HCT116 (cell line): Measurements from ENCODE around the gene PODN.

Source experiments
- EZH2phosphoT487 ChIP-seq: fragments of 200-600 bp; IDR thresholded peaks from 2 replicates; pipeline ENCODE4 v1.6.1; 2018; ENCODE audit warnings: antibody characterized with exemption, borderline replicate concordance
- JUND ChIP-seq: IDR thresholded peaks from 2 replicates; pipeline ENCODE4 v1.6.1; 2012
- POLR2A ChIP-seq: IDR thresholded peaks from 2 replicates; pipeline ENCODE4 v1.7.0; 2011; ENCODE audit warnings: borderline replicate concordance; ENCODE audit not compliant: insufficient read depth, insufficient read length; ENCODE audit errors: extremely low read depth
- RAD21 ChIP-seq: IDR thresholded peaks from 2 replicates; pipeline ENCODE4 v1.6.1; 2012; ENCODE audit warnings: low read depth, mild to moderate bottlenecking
- SIN3A ChIP-seq: IDR thresholded peaks from 2 replicates; pipeline ENCODE4 v1.6.1; 2012; ENCODE audit warnings: low read depth
- ZNF274 ChIP-seq: fragments of 200-500 bp; sonication (Bioruptor generic); IDR thresholded peaks from 2 replicates; pipeline ENCODE4 v1.6.1; 2014; ENCODE audit warnings: mild to moderate bottlenecking, low read depth, low read length, inconsistent platforms
- TF ChIP-seq, protein P1 (sequence below), 3 experiments: fragments of 200-600 bp in 1 of 3; sonication (generic) in 1 of 3; IDR thresholded peaks in 2 of 3; conservative IDR thresholded peaks in 1 of 3; 2 replicates each; pipeline ENCODE4 v1.5.1; 2012 to 2017; ENCODE audit warnings: low read depth in 2 of 3, low read length in 2 of 3, antibody characterized with exemption in 1 of 3, borderline replicate concordance in 1 of 3, control low read depth in 1 of 3, mild to moderate bottlenecking in 1 of 3, mixed read lengths in 1 of 3, mixed run types in 1 of 3, moderate library complexity in 1 of 3; ENCODE audit not compliant: insufficient read depth in 1 of 3
- TF ChIP-seq, protein P2 (sequence below): IDR thresholded peaks from 2 replicates; pipeline ENCODE4 v1.6.1; 2012

DNA sequence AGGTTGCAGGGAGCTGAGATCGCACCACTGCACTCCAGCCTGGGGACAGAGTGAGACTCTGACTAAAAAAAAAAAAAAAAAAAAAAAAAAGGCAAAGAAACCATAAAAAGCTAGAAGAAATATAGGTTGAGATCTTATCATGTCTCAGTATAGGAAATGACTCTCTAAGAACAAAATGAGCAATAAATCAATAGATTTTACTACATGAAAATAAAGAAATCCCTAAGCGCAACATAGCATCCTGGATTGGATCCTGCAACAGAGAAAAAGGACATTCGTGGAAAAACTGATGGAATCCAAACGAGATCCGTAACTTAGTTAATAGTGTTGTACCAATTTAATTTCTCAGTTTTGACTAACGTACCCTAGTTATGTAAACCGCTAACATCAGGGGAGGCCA is 45.1 kb downstream of the PODN start:
- TF ChIP-seq, protein P1, sequence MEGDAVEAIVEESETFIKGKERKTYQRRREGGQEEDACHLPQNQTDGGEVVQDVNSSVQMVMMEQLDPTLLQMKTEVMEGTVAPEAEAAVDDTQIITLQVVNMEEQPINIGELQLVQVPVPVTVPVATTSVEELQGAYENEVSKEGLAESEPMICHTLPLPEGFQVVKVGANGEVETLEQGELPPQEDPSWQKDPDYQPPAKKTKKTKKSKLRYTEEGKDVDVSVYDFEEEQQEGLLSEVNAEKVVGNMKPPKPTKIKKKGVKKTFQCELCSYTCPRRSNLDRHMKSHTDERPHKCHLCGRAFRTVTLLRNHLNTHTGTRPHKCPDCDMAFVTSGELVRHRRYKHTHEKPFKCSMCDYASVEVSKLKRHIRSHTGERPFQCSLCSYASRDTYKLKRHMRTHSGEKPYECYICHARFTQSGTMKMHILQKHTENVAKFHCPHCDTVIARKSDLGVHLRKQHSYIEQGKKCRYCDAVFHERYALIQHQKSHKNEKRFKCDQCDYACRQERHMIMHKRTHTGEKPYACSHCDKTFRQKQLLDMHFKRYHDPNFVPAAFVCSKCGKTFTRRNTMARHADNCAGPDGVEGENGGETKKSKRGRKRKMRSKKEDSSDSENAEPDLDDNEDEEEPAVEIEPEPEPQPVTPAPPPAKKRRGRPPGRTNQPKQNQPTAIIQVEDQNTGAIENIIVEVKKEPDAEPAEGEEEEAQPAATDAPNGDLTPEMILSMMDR (IDR thresholded peaks at IDR 0.05 in 2 of 3, conservative IDR thresholded peaks at IDR 0.05 in 1 of 3; ENCODE audit: borderline replicate concordance in 1 of 3, insufficient read depth in 1 of 3, low read depth in 2 of 3, low read length in 2 of 3): no peak
- TF ChIP-seq POLR2A (no peak), EZH2phosphoT487 (no peak), ZNF274 (no peak), SIN3A (no peak), JUND (no peak), RAD21 (no peak)
- TF ChIP-seq, protein P2, sequence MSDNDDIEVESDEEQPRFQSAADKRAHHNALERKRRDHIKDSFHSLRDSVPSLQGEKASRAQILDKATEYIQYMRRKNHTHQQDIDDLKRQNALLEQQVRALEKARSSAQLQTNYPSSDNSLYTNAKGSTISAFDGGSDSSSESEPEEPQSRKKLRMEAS: no peak
